ENCODE measurements around the gene PINK1.
A peak's percentile ranks its signal among the peaks of the same experiment; 100 is the strongest.

PINK1 gene

GRCh38 chr1:20680269-20680668, 47.0 kb downstream of the PINK1 start:
- no peak for DNase-seq (ENCODE audit: low read depth in 2 of 2)

- no peak for DNase-seq (ENCODE audit: low read depth in 2 of 2)
Measured at GRCh38 chr1:20681999-20682398, 48.7 kb downstream of the PINK1 start.

DNA sequence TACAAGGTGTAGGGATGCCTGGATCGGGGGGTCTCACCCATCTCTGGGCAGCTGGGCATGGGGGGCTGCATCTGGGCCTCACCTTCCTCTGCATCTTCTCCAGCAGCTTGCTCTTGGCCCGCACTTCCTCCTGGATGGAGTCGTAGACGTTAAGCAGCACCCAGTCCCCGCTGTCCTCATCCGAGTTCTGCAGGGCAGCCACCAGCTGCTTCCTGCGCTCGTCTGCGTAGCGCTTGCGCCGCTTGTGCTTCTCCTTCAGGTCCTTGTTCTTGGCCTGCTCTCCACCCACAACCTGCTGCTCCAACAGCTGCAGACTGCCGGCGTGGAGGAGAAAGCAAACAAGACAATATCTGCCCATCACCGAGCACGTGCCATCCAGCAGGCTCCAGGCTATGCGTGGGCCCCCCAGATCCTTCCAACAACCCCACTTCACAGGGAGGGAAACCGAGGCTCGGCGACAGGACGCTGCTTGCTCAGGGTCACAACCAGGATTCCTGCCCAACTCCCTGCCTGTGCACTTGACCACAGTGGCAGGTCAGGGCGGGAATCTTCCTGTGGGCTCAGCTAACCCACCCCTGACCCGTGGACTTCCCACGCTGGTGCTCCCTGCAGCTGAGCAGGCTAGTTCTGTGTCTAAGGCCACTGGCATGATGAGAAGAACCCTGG, 49.4 kb downstream of the PINK1 start:
- DNase-seq (ENCODE audit: low read depth in 2 of 2): no peak

DNA sequence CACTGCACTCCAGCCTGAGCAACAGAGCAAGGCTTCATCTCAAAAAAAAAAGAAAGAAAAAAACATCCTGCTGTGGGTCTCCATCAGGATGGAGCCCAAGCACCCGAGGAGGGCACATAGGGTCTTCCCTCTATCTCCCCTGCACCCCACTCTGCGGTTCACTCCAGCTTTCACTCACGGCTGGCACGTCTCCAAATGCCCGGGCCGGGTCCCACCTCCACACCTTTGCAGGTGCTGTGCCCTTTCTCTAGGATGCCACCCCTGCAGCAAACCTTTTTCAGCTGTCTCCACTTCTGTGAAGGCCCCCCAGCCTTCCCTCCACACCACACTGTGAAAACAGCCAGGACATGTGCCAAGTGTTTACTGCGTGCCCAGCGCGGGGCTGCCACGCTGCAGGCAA, 50.4 kb downstream of the PINK1 start:
- no peak for DNase-seq (ENCODE audit: low read depth in 2 of 2)

DNA sequence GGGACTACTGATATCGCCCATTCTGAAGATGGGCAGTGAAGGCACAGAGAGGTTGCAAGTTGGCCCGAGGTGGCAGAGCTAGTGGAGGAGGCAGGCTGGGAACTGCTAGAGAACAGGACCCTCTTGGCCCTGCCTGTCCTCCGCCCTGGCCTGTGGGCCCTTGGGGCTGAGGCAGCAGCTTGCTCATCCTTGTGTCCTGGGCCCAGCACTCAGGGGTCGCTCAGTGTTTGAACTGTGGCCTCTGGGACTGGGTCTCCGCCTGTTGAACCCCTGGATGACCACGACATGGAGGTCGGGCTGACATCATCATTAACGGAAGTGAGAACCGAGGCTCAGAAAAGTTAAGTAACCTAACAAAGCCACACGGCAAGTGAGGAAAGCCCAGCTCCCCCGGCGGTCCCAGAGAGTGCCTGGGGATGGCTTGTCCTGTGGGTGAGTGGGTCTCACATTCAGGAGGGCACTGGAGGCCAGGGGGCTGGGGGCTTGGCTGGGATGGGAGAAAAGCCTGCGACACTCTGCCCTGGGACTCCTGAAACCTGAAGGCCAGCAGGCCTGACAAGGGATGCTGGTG, 50.9 kb downstream of the PINK1 start:
- DNase-seq (ENCODE audit: low read depth in 2 of 2): no peak

GRCh38 chr1:20684651-20685050, 51.4 kb downstream of the PINK1 start:
- no peak for DNase-seq (ENCODE audit: low read depth in 2 of 2)

- DNase-seq (ENCODE audit: low read depth in 2 of 2): no peak
Measured at GRCh38 chr1:20685099-20685662, 51.9 kb downstream of the PINK1 start.

DNA sequence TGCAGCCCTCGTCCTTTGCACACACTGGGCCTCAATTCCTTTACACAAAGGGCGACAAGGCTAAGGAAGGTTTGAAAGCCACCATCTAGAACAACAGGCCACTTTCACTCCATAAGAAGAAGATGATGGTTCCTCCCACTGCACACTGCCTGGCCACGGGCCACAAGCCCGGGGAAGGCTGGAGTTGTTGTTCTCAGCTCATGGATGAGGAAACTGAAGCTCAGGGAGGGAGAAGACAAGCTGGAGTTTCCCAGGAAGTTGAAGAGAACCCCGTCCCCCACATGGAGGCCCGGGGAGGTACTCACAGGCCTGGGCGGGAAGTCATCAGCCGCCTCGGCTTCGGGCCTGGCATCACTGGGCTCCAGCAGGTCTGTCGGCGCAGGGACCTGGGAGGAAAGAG, 52.5 kb downstream of the PINK1 start:
- DNase-seq (ENCODE audit: low read depth in 2 of 2): no peak

- DNase-seq (ENCODE audit: low read depth in 2 of 2): no peak
Measured at GRCh38 chr1:20686883-20687725, 53.8 kb downstream of the PINK1 start.

- DNase-seq (ENCODE audit: low read depth in 2 of 2): no peak
Measured at GRCh38 chr1:20689645-20690056, 56.4 kb downstream of the PINK1 start.

DNA sequence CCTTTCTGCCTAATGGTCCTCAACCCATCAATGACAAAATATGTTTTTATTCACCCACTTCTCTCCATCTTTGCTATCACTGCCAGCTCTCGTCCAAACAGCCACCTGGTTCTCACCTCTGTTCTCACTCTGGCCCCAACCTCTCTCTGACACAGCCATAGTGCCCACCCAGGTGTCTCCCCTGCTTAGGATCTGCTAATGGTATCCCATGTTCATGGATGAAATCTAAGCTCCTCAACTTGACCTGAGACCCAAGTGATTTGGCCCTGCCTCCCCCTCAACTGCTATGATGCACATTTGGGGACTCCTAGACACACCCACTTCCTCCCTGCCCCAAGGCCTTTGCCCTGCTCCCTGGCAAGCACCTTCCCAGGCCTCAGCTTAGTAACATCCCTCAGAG, 58.6 kb downstream of the PINK1 start:
- no peak for DNase-seq (ENCODE audit: low read depth in 2 of 2)

DNA sequence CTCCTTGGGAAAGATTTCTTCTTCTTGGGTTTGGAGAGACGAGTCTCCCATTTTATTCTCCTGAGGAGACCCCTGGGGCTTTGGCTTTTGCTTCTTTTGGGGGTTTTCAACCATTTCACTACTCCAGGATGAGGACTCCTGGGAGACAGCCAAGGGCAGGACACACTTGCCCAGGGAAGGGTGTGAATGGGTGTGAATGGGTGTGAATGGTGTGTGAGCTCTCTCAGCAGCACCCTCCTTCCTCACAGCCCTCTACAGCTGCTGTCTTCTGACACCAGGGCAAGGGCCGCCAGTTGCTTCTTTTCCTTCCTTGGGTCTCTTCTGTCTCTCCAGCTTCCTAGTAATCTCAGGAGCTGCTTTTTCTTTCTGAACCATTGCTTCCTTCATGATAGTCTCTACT, 60.4 kb downstream of the PINK1 start:
- DNase-seq (ENCODE audit: low read depth in 2 of 2): no peak

- DNase-seq (ENCODE audit: low read depth in 2 of 2): no peak
Measured at GRCh38 chr1:20695515-20695914, 62.3 kb downstream of the PINK1 start.

DNA sequence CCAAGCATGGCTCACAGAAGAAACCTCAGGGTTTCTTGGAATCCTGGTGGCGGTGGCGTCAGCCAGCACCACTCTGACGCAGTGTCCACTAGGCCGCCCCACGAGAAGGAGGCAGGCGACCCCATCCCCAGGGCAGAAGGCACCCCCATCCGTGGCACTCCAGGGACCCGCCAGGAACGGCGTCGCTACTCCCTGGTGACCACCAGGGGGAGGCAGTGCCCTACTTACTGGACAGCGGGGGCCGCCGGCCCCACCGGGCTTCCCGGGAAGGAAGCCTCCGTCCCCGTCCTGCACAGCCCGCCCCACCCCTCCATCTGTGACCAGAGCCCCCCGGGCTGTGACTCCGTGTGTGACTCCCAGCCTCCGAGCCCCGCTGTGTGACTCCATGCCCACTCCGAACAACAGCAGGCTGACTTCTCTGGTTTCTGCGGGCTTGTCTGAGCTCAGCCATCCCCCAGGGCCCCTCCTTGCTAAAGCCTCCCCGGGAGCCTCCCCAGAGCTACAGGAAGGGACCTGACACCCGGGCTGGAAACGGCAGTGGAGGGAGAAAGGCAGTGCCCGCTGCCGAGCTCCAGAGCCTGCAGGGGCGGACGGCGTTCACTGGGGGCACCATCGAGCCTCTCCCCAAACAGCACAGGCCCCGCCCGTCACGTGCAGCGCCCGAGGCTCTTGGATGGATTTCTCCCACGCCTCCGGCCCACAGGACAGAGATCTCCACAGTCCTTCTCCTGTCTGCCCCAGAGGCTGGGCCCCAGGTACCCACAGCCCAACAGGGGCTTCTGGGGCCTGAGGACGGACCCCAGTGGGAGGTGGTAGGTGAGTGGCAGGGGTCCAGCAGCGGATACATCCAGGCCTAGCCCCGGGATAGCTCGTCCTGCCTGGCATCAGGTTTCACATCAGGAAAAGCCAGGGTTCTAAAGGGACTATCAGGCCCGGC, 63.4 kb downstream of the PINK1 start:
- peak; percentile 29 to 50 for DNase-seq (ENCODE audit: low read depth in 2 of 2)

DNA sequence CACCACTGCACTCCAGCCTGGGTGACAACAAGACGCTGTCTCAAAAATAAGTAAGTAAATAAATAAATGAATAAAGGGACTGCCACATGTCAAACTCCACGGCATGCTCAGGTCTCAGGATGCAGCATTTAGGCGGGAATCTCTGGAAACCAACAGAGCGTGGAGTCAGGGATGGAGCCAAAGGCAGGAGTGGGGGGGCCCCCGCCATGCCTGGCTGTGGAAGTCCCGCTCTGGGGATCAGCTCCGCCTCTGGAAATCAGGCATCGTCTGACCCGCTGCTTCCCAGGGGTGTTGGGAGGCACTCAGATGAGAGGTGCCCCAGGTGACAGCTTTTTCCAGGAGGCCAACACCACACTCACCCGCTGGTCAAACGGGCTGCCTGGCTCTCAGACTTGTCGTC, 64.3 kb downstream of the PINK1 start:
- no peak for DNase-seq (ENCODE audit: low read depth in 2 of 2)

DNA sequence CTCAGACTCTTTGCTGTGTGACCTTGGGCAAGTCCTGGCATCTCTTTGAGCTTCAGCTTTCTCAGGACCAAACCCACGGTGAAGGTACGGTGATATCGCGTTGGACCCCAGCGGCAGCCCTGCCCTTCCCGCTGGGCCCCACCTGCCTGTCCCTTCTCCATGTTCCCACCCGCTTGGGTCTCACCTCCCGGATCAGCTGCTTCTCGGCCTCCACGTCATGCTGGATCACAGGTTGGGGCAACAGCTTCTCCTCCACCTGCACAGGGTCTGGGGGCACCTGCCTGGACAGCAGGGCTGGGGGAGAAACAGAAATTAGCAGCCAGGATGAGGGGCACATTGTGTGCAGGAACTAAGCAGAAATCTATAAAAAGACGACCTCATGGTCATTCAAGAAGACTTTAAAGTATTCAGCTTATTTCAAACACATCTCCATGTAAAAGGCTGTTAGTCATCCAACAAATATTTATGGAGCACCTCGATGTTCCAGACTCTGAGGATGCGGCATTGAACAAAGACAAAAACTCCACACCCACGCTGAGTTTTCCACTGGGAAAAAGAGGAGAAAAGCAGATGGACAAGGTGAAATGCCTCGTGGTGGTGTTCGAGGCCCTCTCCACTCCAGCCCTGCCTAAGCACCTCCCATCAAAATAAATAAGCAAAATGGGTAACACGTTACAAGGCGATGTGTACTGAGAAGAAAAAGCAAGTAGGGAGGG, 65.1 kb downstream of the PINK1 start:
- no peak for DNase-seq (ENCODE audit: low read depth in 2 of 2)

GRCh38 chr1:20699558-20699957, 66.3 kb downstream of the PINK1 start:
- DNase-seq (ENCODE audit: low read depth in 2 of 2): no peak

- DNase-seq (ENCODE audit: low read depth in 2 of 2): no peak
Measured at GRCh38 chr1:20700636-20701215, 67.5 kb downstream of the PINK1 start.
